Activated T-helper 1 cell treated with anti-CD3 and anti-CD28 coated beads, Interleukin-12 subunit alpha, Interleukin-12 subunit beta, Interleukin-2, Interleukin-4 antibody, amounts not matched to agents 30 ng/mL and 10 ng/mL and 1 ng/mL, durations not matched to agents 14 hours and 24 hours and 36 hours (primary cell): ENCODE results near the gene CAPN13. TPM values are rescaled to one million over a fixed set of nuclear protein-coding genes. Genes with fewer than 3 reads are reported as not detected.

Experiments
- DNase-seq: peaks from one replicate; pipeline ENCODE4 v3.0.0; 2021; ENCODE audit warnings: low spot score
- H3K27ac Mint-ChIP-seq: one replicate; pipeline ENCODE4 v1.8.0; 2021; ENCODE audit warnings: mild to moderate bottlenecking, mixed read lengths
- H3K27me3 Mint-ChIP-seq: one replicate; pipeline ENCODE4 v1.8.0; 2022; ENCODE audit warnings: mild to moderate bottlenecking, moderate library complexity, mixed read lengths; ENCODE audit not compliant: insufficient read depth
- H3K36me3 Mint-ChIP-seq: one replicate; pipeline ENCODE4 v1.8.0; 2021; ENCODE audit warnings: low read depth, mixed read lengths
- H3K4me1 Mint-ChIP-seq: one replicate; pipeline ENCODE4 v1.8.0; 2021; ENCODE audit warnings: low read depth, mixed read lengths
- H3K4me3 Mint-ChIP-seq: one replicate; pipeline ENCODE4 v1.8.0; 2021; ENCODE audit warnings: mild to moderate bottlenecking, moderate library complexity, mixed read lengths
- H3K9me3 Mint-ChIP-seq: one replicate; pipeline ENCODE4 v1.8.0; 2021; ENCODE audit warnings: mixed read lengths
- intact Hi-C: fragments of 100-400 bp; cut with micrococcal nuclease; formaldehyde crosslinking; loops from one replicate; pipeline ENCODE4 v1.15.1; 2024
- total RNA-seq: library from RNA; stranded (reverse); gene quantifications from 2 replicates; pipeline ENCODE4 v1.2.3, GENCODE V29; 2022

The CAPN13 gene
- total RNA-seq, 1 donor from 2014 or later, result not detected

- intact Hi-C loops, result no loop called here
- Mint-ChIP-seq H3K27ac (no peak overlapping the region), H3K4me3 (no peak overlapping the region), H3K4me1 (no peaks in the 10 kb centered on the region), H3K36me3 (no peaks in the 10 kb centered on the region), H3K9me3 (no peaks in the 10 kb centered on the region), H3K27me3 (peaks cover 2% of the 10 kb centered on the region)
- no peak for DNase-seq
These were observed 40.6 kb downstream of the CAPN13 start for GRCh38 chr2:30766666-30767065.

- H3K4me1 Mint-ChIP-seq, result no peaks in the 10 kb centered on the region
- no peak overlapping the region for H3K27ac Mint-ChIP-seq
- no peaks in the 10 kb centered on the region for H3K9me3 Mint-ChIP-seq
- peaks cover 2% of the 10 kb centered on the region for H3K27me3 Mint-ChIP-seq
- intact Hi-C loops, result no loop called here
- H3K36me3 Mint-ChIP-seq, result no peaks in the 10 kb centered on the region
- no peak for DNase-seq
- no peak overlapping the region for H3K4me3 Mint-ChIP-seq
These were observed 41.3 kb downstream of the CAPN13 start for GRCh38 chr2:30765876-30766470.

- DNase-seq, result no peak
- no peaks in the 10 kb centered on the region for H3K4me1 Mint-ChIP-seq
- no peaks in the 10 kb centered on the region for H3K9me3 Mint-ChIP-seq
- H3K27ac Mint-ChIP-seq, result no peak overlapping the region
- intact Hi-C loops, result no loop called here
- peaks cover 2% of the 10 kb centered on the region for H3K27me3 Mint-ChIP-seq
- no peaks in the 10 kb centered on the region for H3K36me3 Mint-ChIP-seq
- H3K4me3 Mint-ChIP-seq, result no peak overlapping the region
These were observed 42.1 kb downstream of the CAPN13 start for GRCh38 chr2:30765191-30765590.

GRCh38 chr2:30764021-30764800, 43.0 kb downstream of the CAPN13 start:
- Mint-ChIP-seq H3K4me1 (no peaks in the 10 kb centered on the region), H3K4me3 (no peak overlapping the region), H3K27me3 (peaks cover 2% of the 10 kb centered on the region), H3K36me3 (no peaks in the 10 kb centered on the region), H3K9me3 (no peaks in the 10 kb centered on the region), H3K27ac (no peak overlapping the region)
- no peak for DNase-seq
- intact Hi-C loops, result no loop called here

GRCh38 chr2:30763151-30763660, 44.0 kb downstream of the CAPN13 start:
- H3K36me3 Mint-ChIP-seq, result no peaks in the 10 kb centered on the region
- no peak overlapping the region for H3K4me3 Mint-ChIP-seq

GRCh38 chr2:30761226-30761625, 46.0 kb downstream of the CAPN13 start:
- no peak for DNase-seq
- Mint-ChIP-seq H3K4me1 (no peaks in the 10 kb centered on the region), H3K9me3 (no peaks in the 10 kb centered on the region), H3K36me3 (no peaks in the 10 kb centered on the region), H3K27me3 (no peaks in the 10 kb centered on the region), H3K4me3 (no peak overlapping the region), H3K27ac (no peak overlapping the region)
- intact Hi-C loops, result no loop called here

More at GRCh38 chr2:30763151-30763660, 44.0 kb downstream of the CAPN13 start:
- no peak overlapping the region for H3K27ac Mint-ChIP-seq
- intact Hi-C loops, result no loop called here
- no peaks in the 10 kb centered on the region for H3K4me1 Mint-ChIP-seq
- no peak for DNase-seq
- H3K27me3 Mint-ChIP-seq, result no peaks in the 10 kb centered on the region
- H3K9me3 Mint-ChIP-seq, result no peaks in the 10 kb centered on the region

GRCh38 chr2:30759481-30759880, 47.8 kb downstream of the CAPN13 start:
- H3K9me3 Mint-ChIP-seq, result no peaks in the 10 kb centered on the region
- no peaks in the 10 kb centered on the region for H3K4me1 Mint-ChIP-seq
- intact Hi-C loops, result no loop called here

GRCh38 chr2:30758191-30758651, 49.0 kb downstream of the CAPN13 start:
- no peaks in the 10 kb centered on the region for H3K36me3 Mint-ChIP-seq
- H3K4me1 Mint-ChIP-seq, result no peaks in the 10 kb centered on the region
- no peak overlapping the region for H3K27ac Mint-ChIP-seq
- H3K27me3 Mint-ChIP-seq, result no peaks in the 10 kb centered on the region
- intact Hi-C loops, result no loop called here
- no peaks in the 10 kb centered on the region for H3K9me3 Mint-ChIP-seq
- H3K4me3 Mint-ChIP-seq, result no peak overlapping the region
- no peak for DNase-seq

More at GRCh38 chr2:30759481-30759880, 47.8 kb downstream of the CAPN13 start:
- Mint-ChIP-seq H3K27me3 (no peaks in the 10 kb centered on the region), H3K4me3 (no peak overlapping the region), H3K27ac (no peak overlapping the region), H3K36me3 (no peaks in the 10 kb centered on the region)
- DNase-seq, result no peak

- Mint-ChIP-seq H3K4me3 (no peak overlapping the region), H3K36me3 (no peaks in the 10 kb centered on the region), H3K4me1 (no peaks in the 10 kb centered on the region), H3K9me3 (no peaks in the 10 kb centered on the region), H3K27me3 (no peaks in the 10 kb centered on the region), H3K27ac (no peak overlapping the region)
- DNase-seq, result no peak
- intact Hi-C loops, result no loop called here
These were observed 49.5 kb downstream of the CAPN13 start for GRCh38 chr2:30757749-30758148.

- no peak for DNase-seq
- Mint-ChIP-seq H3K27me3 (no peaks in the 10 kb centered on the region), H3K36me3 (no peaks in the 10 kb centered on the region), H3K4me1 (no peaks in the 10 kb centered on the region), H3K4me3 (no peak overlapping the region), H3K27ac (no peak overlapping the region), H3K9me3 (no peaks in the 10 kb centered on the region)
- intact Hi-C loops, result no loop called here
These were observed 50.3 kb downstream of the CAPN13 start for GRCh38 chr2:30756971-30757370.

GRCh38 chr2:30756051-30756719, 51.1 kb downstream of the CAPN13 start:
- Mint-ChIP-seq H3K9me3 (no peaks in the 10 kb centered on the region), H3K27me3 (peaks cover 1% of the 10 kb centered on the region), H3K27ac (no peak overlapping the region), H3K36me3 (no peaks in the 10 kb centered on the region), H3K4me3 (no peak overlapping the region), H3K4me1 (no peaks in the 10 kb centered on the region)
- DNase-seq, result no peak
- intact Hi-C loops, result no loop called here

GRCh38 chr2:30753630-30754029, 53.6 kb downstream of the CAPN13 start:
- Mint-ChIP-seq H3K27me3 (peaks cover 3% of the 10 kb centered on the region), H3K36me3 (no peaks in the 10 kb centered on the region), H3K4me1 (no peaks in the 10 kb centered on the region), H3K4me3 (no peak overlapping the region), H3K9me3 (no peaks in the 10 kb centered on the region), H3K27ac (no peak overlapping the region)
- no peak for DNase-seq
- intact Hi-C loops, result no loop called here

- Mint-ChIP-seq H3K4me1 (no peaks in the 10 kb centered on the region), H3K9me3 (no peaks in the 10 kb centered on the region), H3K27me3 (peaks cover 3% of the 10 kb centered on the region), H3K4me3 (no peak overlapping the region), H3K27ac (no peak overlapping the region), H3K36me3 (no peaks in the 10 kb centered on the region)
- intact Hi-C loops, result no loop called here
- no peak for DNase-seq
These were observed 54.4 kb downstream of the CAPN13 start for GRCh38 chr2:30752811-30753210.
